Measurements from ENCODE around the gene DUSP10.

DUSP10 gene

GRCh38 chr1:221711656-221712055 lies 30.2 kb downstream of the DUSP10 start:
- no peak for DNase-seq

GRCh38 chr1:221711063-221711577 lies 30.8 kb downstream of the DUSP10 start:
- no peak for DNase-seq

GRCh38 chr1:221709854-221710253 lies 32.0 kb downstream of the DUSP10 start:
- no peak for DNase-seq

DNA sequence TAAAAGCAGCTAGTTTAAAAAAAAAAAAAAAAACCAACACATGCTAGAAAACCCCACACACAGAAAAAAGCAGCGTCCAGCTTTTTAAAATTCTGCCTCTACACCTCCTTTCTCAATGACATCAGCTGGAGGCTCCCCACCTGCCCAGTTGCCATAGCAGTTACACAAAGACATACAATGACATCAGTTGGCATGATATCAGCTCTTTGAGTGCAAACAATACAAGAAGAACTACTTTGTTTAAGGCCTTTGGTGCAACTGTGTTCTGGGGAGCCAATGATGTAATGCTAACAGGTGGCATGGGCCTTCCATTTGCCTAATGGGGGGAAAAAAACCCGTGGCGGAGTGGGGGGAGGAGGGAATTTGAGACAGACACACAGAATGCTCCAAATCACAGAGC lies 32.9 kb downstream of the DUSP10 start:
- peak; percentile 54 for DNase-seq

GRCh38 chr1:221708076-221708571 lies 33.8 kb downstream of the DUSP10 start:
- no peak for DNase-seq

GRCh38 chr1:221706876-221707582 lies 34.9 kb downstream of the DUSP10 start:
- DNase-seq: no peak

DNA sequence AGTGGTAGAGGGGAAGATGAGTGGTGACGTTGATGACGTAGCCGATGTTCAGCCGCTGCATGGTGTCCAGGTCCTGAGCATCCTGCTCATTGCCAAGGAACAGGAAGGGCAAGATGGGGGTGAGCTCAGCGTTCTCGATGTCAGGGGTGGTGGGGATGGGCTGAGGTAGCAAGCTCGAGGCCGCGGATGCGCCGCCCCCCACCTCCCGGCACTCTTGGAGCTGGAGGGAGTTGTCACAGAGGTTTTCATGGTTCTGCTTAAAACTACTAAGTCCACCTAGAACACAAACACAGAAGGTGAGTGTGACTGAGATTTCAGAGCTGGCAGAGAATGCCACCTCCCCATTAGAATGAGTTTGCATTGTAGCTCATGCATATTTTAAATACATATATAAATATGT lies 35.7 kb downstream of the DUSP10 start:
- no peak for DNase-seq

DNA sequence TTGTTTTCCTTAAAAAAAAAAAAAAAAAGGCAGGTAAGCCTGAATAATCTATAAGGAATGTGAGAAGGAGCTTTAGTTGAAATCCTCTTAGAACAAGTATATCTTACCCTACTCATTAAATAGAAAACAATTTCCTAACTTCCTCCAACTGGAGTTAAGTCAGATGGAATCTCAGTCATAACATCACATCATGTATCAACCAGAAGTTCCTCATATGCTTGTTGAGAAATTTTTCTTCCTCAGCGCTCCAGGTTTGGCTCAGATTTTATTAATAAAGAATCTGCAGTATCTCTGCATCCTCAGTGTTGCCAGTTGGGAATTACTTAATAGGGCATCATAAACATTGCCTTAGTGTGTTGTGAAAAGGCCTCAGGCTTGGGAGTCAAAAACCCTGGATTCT lies 37.6 kb downstream of the DUSP10 start:
- DNase-seq: no peak

- DNase-seq: no peak
Measured at GRCh38 chr1:221701570-221702186, 40.2 kb downstream of the DUSP10 start.

GRCh38 chr1:221700948-221701347 lies 40.9 kb downstream of the DUSP10 start:
- no peak for DNase-seq

- DNase-seq: no peak
Measured at GRCh38 chr1:221700536-221700935, 41.4 kb downstream of the DUSP10 start.

- no peak for DNase-seq
Measured at GRCh38 chr1:221699978-221700519, 41.8 kb downstream of the DUSP10 start.

DNA sequence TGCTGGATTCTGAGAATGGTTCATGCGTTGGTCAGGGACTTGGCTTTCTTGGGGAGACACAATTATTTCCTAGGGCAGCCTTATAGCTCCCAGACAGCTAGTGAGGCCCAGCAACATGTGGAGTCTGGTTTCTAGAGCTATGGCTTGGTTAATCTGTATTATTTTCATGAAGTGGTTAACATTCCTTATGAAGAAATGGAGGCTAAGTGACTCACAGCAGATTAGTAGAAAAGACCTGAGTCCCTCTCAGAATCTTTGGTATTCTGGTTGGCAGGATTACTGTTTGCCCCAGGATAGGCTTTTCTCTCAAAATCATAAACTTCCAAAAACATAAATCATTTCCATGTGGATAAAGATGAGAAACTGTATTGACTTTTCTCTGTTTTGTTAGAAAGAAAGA lies 42.3 kb downstream of the DUSP10 start:
- no peak for DNase-seq

- DNase-seq: no peak
Measured at GRCh38 chr1:221698579-221699349, 43.1 kb downstream of the DUSP10 start.

DNA sequence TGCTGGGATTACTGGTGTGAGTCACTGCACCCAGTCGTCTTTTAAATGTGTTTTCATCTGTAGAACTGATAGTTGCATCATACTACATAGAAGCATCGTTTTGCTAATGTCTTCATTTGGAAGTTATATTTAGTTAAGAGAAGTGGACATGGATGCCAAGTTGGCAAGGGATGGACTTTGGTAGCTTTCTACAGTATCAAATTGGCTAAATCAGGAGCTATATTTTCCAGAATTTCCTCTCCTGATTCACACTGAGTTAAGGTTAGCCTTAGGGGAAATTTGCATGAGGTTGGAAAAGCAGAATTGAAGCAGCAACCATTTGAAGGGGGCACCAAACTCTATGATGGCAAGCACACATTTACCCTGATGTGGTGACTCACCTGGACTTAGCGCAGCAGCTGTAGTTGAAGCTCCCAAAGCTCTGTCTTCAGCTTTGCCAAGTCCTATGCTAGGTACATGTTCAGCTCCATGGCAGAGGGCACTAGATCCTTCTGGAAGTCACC lies 43.9 kb downstream of the DUSP10 start:
- DNase-seq: no peak

GRCh38 chr1:221696718-221697461 lies 45.0 kb downstream of the DUSP10 start:
- no peak for DNase-seq

- no peak for DNase-seq
Measured at GRCh38 chr1:221696027-221696426, 45.9 kb downstream of the DUSP10 start.

DNA sequence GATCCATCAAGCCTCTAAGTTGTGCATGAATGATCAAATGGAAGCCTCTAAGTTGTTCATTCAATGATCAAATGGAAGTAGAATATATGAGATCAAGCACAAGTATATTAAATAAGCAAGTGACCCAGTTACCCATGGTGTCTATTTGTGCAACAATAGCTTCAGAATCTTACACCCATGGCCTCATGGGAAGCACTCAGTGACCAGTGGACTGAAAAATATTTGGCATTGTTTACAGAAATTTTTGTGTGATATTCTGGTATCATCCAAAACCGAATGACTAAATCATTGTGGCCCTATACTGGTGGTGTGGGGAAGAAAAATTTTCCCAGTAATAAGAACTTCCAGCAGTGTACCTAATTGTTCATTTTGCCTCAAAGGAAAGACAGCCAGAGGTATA lies 46.6 kb downstream of the DUSP10 start:
- DNase-seq: no peak

DNA sequence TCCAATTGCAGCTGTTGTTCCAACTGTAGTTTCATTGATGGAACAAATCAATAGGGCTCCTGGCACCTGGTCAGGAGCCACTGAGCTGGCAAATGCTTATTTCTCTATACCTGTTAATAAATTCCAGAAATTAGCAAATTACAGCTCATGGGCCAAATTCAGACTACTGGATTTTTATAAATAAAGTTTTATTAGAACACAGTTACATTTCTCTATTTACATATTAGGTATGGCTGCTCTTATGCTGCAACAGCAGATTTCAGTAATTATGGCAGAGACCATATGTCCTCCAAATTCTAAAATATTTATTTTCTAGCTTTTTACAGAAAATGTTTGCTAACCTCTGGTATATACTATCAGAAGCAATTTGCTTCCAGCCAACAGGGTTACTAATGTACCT lies 47.8 kb downstream of the DUSP10 start:
- no peak for DNase-seq

DNA sequence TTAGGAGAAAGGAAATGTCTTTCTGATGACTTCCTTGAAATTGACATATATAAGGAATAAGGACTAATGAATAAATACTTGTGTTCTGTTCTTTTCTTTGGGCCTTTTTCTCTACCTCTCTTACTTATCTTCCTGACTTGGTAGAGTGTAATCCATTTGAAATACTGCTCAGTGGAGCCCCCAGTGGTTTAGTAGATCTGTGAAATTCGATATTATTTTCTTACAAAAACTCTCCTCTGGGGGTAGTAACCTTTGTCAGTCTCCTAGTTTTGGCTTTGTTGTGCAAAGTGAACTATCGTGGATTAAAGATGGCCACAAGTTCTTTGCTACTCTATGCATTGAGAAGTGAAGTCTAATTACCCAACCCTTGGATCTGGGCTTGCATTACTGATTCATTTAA lies 48.8 kb downstream of the DUSP10 start:
- no peak for DNase-seq

GRCh38 chr1:221692643-221693042 lies 49.2 kb downstream of the DUSP10 start:
- DNase-seq: no peak

DNA sequence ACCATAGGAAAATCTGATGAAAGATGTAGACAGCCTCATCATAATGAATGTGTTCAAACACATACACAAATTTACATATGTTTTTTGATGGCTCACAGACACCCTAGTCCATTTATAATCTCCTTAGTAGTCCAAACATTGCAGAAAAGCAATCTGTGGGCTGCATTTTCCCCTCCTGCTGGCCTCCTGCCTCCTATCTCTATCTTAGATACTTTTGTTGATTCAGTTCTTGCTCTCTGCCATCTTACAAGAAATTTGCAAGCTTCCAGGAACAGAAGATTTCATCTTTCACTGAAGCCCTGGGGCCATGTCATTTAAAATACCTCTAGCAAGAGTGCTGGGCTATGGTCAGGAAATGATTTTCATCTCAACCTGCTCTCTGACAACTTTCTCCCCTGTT lies 50.6 kb downstream of the DUSP10 start:
- DNase-seq: no peak
